Astrocyte (in vitro differentiated cells and primary cell): ENCODE data around the gene KIF21B. TPM values are rescaled to one million over a fixed set of nuclear protein-coding genes. Genes with fewer than 3 reads are reported as not detected.

ENCODE experiments used
- DNase-seq: peaks from one replicate; pipeline ENCODE4 v3.0.0-alpha.2; 2010; ENCODE audit warnings: low read depth
- FAIRE-seq: peaks from 2 replicates; lab custom pipeline; 2011; peaks lifted over from hg19 to GRCh38; lab: Jason Lieb, UNC
- H2AFZ ChIP-seq: 2 replicates; pipeline ENCODE4 v1.6.0; 2012; ENCODE audit warnings: low read depth, low read length, inconsistent platforms
- H3K27ac ChIP-seq: 2 replicates; pipeline ENCODE4 v1.5.1; 2011; ENCODE audit warnings: low read depth, low read length, inconsistent platforms
- H3K27me3 ChIP-seq: 2 replicates; pipeline ENCODE4 v1.6.0; 2011; ENCODE audit warnings: low read length, inconsistent platforms; ENCODE audit not compliant: insufficient read depth
- H3K36me3 ChIP-seq: 2 replicates; pipeline ENCODE4 v1.5.1; 2011; ENCODE audit warnings: low read length, inconsistent platforms; ENCODE audit not compliant: insufficient read depth
- H3K4me1 ChIP-seq: 2 replicates; pipeline ENCODE4 v1.5.1; 2011; ENCODE audit warnings: low read length, inconsistent platforms; ENCODE audit not compliant: insufficient read depth
- H3K4me2 ChIP-seq: 2 replicates; pipeline ENCODE4 v1.6.0; 2012; ENCODE audit warnings: low read length, inconsistent platforms
- H3K4me3 ChIP-seq: 2 replicates; pipeline ENCODE4 v1.5.1; 2011; ENCODE audit warnings: low read depth, mild to moderate bottlenecking, low read length, inconsistent platforms; ENCODE audit not compliant: insufficient read depth
- H3K79me2 ChIP-seq: 2 replicates; pipeline ENCODE4 v1.6.0; 2012; ENCODE audit warnings: mild to moderate bottlenecking, low read length, inconsistent platforms; ENCODE audit not compliant: insufficient read depth
- H3K9ac ChIP-seq: 2 replicates; pipeline ENCODE4 v1.6.0; 2012; ENCODE audit warnings: mild to moderate bottlenecking, low read length, inconsistent platforms
- H3K9me3 ChIP-seq: 2 replicates; pipeline ENCODE4 v1.5.1; 2012; ENCODE audit warnings: low read depth, mild to moderate bottlenecking, low read length, inconsistent platforms; ENCODE audit not compliant: insufficient read depth
- H4K20me1 ChIP-seq: 2 replicates; pipeline ENCODE4 v1.6.0; 2012; ENCODE audit warnings: low read length, inconsistent platforms; ENCODE audit not compliant: insufficient read depth
- H3K27ac Mint-ChIP-seq: one replicate; pipeline ENCODE4 v1.8.0; 2021; ENCODE audit warnings: mild to moderate bottlenecking, mixed read lengths; ENCODE audit not compliant: unreplicated experiment
- H3K27me3 Mint-ChIP-seq: one replicate; pipeline ENCODE4 v1.8.0; 2021; ENCODE audit warnings: low read depth, mixed read lengths; ENCODE audit not compliant: unreplicated experiment
- H3K36me3 Mint-ChIP-seq: one replicate; pipeline ENCODE4 v1.8.0; 2021; ENCODE audit warnings: low read depth, mixed read lengths; ENCODE audit not compliant: unreplicated experiment
- H3K4me1 Mint-ChIP-seq: one replicate; pipeline ENCODE4 v1.8.0; 2021; ENCODE audit warnings: low read depth, mixed read lengths; ENCODE audit not compliant: unreplicated experiment
- H3K4me3 Mint-ChIP-seq: one replicate; pipeline ENCODE4 v1.8.0; 2021; ENCODE audit warnings: mild to moderate bottlenecking, moderate library complexity, mixed read lengths; ENCODE audit not compliant: unreplicated experiment
- H3K9me3 Mint-ChIP-seq: one replicate; pipeline ENCODE4 v1.8.0; 2021; ENCODE audit warnings: mild to moderate bottlenecking, mixed read lengths; ENCODE audit not compliant: unreplicated experiment
- EZH2 ChIP-seq: IDR thresholded peaks from 2 replicates; pipeline ENCODE4 v1.6.1; 2012; ENCODE audit warnings: mild to moderate bottlenecking, low read length, inconsistent platforms; ENCODE audit not compliant: insufficient read depth
- total RNA-seq: library from RNA; stranded (reverse); gene quantifications from 2 replicates; pipeline ENCODE4 v1.2.1, GENCODE V29; 2021
- TF ChIP-seq, protein P1 (sequence below): IDR thresholded peaks from 2 replicates; pipeline ENCODE4 v1.5.1; 2011; ENCODE audit warnings: low read depth, mild to moderate bottlenecking, inconsistent platforms, low read length, moderate library complexity; ENCODE audit not compliant: insufficient read depth

The KIF21B gene
- total RNA-seq, 1 donor from 2014 or later, result 4.7 TPM

DNA sequence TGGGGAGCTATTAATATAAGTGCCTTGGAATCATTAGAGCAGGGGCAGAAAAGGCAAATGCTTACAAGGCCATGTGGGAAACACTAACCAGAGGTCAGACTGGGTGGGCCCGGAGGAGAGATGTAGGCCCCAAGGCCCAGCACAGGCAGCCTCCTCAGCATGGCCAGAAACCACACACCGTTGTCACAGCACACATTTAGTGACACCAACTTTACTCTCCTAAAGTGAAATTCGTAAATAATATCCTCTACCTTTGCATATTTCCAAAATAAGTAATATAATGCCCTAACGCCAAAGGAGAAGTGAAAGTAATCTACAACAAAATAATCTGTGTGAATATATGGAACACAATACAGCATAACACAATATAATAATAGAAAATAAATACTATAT lies 62.6 kb downstream of the KIF21B start:
- Mint-ChIP-seq H3K27ac (no peak overlapping the region), H3K27me3 (peaks cover 23% of the 10 kb centered on the region), H3K4me1 (peaks cover 10% of the 10 kb centered on the region), H3K9me3 (no peaks in the 10 kb centered on the region), H3K36me3 (peaks cover 2% of the 10 kb centered on the region), H3K4me3 (no peak overlapping the region)
- Histone ChIP-seq H2AFZ (no peak overlapping the region), H3K36me3 (no peaks in the 10 kb centered on the region), H3K4me2 (no peak overlapping the region), H3K4me3 (no peak overlapping the region), H4K20me1 (no peaks in the 10 kb centered on the region), H3K9ac (no peak overlapping the region), H3K4me1 (no peaks in the 10 kb centered on the region), H3K27me3 (peaks cover 2% of the 10 kb centered on the region), H3K79me2 (no peaks in the 10 kb centered on the region), H3K27ac (no peak overlapping the region), H3K9me3 (no peaks in the 10 kb centered on the region)
- no peak for DNase-seq
- FAIRE-seq, result no peak
- TF ChIP-seq, protein P1, sequence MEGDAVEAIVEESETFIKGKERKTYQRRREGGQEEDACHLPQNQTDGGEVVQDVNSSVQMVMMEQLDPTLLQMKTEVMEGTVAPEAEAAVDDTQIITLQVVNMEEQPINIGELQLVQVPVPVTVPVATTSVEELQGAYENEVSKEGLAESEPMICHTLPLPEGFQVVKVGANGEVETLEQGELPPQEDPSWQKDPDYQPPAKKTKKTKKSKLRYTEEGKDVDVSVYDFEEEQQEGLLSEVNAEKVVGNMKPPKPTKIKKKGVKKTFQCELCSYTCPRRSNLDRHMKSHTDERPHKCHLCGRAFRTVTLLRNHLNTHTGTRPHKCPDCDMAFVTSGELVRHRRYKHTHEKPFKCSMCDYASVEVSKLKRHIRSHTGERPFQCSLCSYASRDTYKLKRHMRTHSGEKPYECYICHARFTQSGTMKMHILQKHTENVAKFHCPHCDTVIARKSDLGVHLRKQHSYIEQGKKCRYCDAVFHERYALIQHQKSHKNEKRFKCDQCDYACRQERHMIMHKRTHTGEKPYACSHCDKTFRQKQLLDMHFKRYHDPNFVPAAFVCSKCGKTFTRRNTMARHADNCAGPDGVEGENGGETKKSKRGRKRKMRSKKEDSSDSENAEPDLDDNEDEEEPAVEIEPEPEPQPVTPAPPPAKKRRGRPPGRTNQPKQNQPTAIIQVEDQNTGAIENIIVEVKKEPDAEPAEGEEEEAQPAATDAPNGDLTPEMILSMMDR, result no peak
- TF ChIP-seq EZH2, result no peak

DNA sequence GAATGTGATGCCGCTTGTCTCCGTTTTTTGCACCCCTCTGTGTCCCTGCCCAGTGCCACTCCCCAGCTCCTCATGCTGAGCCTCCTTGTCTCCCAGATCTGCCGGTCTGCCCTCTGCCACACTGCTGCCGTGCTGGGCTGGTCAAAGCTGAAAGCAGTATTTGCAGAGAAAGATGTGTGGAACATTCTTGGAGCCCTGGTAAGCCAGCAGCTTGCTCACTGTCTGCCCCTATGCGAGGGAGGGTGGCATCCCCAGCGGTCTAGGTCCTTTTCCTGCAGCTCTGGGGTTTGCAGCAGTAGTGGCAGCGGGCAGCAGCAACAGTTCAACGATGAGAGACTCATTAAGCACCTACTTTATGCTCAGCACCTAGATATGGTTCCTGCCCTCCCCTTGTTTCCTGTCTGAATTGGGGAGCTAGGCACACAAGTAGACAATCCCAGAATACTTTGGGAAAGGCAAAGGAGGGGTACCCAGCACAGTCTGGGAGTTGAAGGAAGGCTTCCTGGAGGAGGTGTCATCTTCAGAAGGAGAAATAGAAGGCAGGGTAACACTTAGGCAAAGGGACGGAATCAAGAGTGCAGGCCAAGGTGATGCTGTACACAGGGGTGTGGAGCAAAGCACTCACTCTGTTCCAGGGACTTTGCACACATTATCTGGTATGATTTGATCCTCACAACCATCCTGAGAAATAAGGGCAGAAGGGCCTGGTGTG lies 63.1 kb downstream of the KIF21B start:
- no peaks in the 10 kb centered on the region for H3K4me1 ChIP-seq
- Mint-ChIP-seq H3K4me3 (no peak overlapping the region), H3K27ac (no peak overlapping the region), H3K36me3 (peaks cover 1% of the 10 kb centered on the region), H3K9me3 (no peaks in the 10 kb centered on the region), H3K4me1 (peaks cover 10% of the 10 kb centered on the region), H3K27me3 (peaks cover 20% of the 10 kb centered on the region)
- H3K79me2 ChIP-seq, result no peaks in the 10 kb centered on the region
- H3K4me2 ChIP-seq, result no peak overlapping the region
- no peaks in the 10 kb centered on the region for H3K36me3 ChIP-seq
- no peaks in the 10 kb centered on the region for H3K9me3 ChIP-seq
- no peaks in the 10 kb centered on the region for H4K20me1 ChIP-seq
- TF ChIP-seq, protein P1, result no peak
- no peak for TF ChIP-seq EZH2
- peaks cover 2% of the 10 kb centered on the region for H3K27me3 ChIP-seq
- peak overlapping the region; percentile 60 for H2AFZ ChIP-seq
- H3K27ac ChIP-seq, result no peak overlapping the region
- DNase-seq, result no peak
- no peak for FAIRE-seq
- H3K9ac ChIP-seq, result no peak overlapping the region
- no peak overlapping the region for H3K4me3 ChIP-seq

DNA sequence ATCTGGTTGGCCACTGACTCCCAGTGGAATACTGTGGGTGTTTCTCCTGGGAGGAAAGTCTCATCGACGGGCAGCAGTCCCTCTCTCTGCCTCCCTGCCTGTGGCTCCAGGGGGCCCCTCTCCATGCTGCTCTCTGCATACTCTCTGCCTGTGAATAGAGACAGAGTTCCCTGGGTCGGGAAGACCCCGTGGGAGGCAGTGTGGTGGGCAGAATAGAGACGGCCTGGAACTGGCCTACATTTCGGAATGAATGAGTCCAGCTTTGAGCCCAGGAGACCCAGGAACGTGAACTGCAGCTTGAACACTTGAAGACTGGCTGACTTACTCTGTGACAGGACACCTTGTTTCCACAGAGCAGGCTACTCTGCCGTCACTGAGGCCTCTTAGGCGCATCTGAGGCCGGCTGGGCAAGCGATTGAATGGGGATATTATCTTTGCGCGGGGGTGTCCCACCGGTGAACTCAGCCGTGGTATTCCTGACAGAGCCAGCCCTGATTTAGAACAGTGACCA lies 64.0 kb downstream of the KIF21B start:
- no peak overlapping the region for H2AFZ ChIP-seq
- H3K27me3 ChIP-seq, result peaks cover 2% of the 10 kb centered on the region
- no peak for TF ChIP-seq EZH2
- TF ChIP-seq, protein P1, result no peak
- Mint-ChIP-seq H3K4me3 (no peak overlapping the region), H3K4me1 (peaks cover 10% of the 10 kb centered on the region), H3K36me3 (no peaks in the 10 kb centered on the region), H3K27me3 (peaks cover 14% of the 10 kb centered on the region), H3K9me3 (no peaks in the 10 kb centered on the region), H3K27ac (no peak overlapping the region)
- FAIRE-seq (no peak), DNase-seq (no peak)
- H3K9me3 ChIP-seq, result no peaks in the 10 kb centered on the region
- H3K9ac ChIP-seq, result no peak overlapping the region
- no peaks in the 10 kb centered on the region for H3K36me3 ChIP-seq
- H3K4me2 ChIP-seq, result no peak overlapping the region
- H3K79me2 ChIP-seq, result no peaks in the 10 kb centered on the region
- no peaks in the 10 kb centered on the region for H4K20me1 ChIP-seq
- H3K4me1 ChIP-seq, result no peaks in the 10 kb centered on the region
- no peak overlapping the region for H3K27ac ChIP-seq
- no peak overlapping the region for H3K4me3 ChIP-seq
